HG02885 (cell line): Measurements from ENCODE around the gene DAB2IP.

ENCODE experiments used
- ATAC-seq: cut with Tn5 transposase; IDR thresholded peaks from one replicate; pipeline ENCODE4 v1.9.1; 2021; ENCODE audit warnings: mild to moderate bottlenecking; ENCODE audit not compliant: unreplicated experiment, poor library complexity

DAB2IP gene

DNA sequence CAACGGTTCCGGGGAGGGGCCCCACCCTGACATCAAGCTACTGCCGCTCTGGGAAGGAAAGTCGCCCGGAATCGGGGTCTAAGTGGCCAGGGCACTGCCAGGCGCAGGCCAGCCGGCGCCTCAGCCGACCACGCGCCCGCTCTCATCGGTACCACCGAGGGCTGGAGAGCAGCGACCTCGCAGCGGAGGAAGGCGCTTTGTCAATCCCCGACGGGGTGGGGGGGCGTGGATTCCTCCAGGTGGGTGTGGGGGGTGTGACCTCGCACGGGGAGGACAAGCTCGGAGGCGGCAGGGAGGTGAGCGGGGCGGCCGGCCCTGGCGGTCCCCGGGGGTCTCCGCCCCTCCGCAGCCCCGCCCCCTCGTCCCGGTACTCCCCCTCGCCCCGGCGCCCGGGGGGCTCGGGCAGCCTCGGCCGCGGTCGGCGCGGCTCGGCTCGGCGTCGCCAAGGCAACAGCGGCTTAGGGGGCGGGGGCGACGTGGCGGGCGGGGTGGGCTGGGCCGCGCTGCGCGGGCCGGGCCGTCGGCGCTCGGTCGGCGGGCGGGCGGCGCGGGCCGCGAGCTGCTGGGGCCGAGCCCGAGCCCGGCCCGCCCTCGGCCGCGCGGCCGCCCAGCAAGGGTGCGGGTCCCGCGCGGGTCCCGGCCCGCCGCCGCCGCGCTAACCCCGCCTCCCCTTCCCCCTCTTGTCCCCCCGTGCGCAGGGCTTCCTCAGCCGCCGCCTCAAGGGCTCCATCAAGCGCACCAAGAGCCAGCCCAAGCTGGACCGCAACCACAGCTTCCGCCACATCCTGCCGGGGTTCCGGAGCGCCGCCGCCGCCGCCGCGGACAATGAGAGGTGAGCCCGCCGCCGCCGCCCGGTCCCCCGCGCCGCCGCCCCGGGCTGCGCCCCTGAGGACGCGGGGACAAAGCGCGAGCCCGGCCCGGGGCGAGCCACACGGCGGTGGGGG is 47.5 kb downstream of the DAB2IP start:
- peak; percentile 75 for ATAC-seq

DNA sequence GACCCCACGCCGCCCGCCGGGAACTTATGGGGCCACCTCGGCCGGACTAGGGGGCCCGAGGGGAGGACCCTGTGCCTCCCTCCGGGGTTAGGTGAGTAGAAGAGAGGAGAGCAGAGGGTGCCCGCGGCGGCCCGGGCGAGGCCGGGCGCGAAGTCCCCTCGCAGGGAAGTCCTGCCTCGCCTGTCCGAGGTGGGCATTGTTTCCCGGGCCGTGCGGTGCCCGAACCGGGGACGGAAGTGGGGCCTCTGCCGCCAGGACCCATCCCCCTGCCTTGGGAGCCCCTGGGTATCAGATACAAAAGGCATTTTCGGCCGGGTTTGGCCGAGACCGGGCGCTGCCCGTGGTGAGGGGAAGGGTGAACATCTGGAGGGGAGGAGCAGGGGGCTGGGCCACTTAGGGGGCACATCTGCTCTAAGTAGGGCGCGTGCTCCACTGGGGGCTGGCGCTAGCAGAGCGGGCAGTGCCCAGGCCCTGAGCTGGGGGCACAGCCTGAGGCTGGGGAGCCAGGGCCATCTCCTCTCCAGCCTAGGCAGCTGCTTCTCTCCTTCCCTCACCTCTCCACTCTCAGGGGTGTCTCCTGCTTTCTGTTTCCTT is 48.2 kb downstream of the DAB2IP start:
- peak; percentile 24 for ATAC-seq

DNA sequence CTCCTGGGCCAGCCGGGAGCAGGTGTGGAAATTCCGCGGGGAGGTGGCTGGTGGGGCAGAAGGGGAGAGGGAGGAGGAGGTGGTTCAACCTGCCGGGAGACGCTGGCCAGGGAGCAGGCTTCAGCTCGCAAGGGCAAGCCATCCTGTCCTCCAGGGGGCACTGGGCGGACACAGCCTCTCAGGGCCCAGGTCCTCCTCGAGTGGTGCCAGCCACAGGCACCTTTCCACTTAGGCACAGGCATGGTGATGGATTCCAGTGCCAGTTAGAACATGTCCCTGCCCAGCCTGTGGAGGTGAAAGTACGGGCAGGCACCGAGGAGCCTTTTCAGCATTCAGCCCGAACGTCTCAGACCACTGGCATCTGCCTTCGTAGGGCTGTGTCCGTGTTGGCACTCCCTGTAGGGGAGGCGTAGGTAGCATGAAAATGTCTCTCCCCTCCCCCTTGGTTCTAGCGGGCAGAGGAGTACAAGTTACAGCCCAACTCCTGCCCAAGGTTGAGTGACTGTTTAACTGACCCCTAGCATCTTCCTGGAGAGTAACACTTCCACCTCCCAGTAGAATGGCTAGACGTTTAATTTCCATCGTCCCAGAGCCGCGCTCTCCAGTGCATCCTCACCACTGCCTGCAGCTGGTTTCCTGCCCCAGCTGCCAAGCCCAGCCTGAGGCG is 48.9 kb downstream of the DAB2IP start:
- no peak for ATAC-seq

DNA sequence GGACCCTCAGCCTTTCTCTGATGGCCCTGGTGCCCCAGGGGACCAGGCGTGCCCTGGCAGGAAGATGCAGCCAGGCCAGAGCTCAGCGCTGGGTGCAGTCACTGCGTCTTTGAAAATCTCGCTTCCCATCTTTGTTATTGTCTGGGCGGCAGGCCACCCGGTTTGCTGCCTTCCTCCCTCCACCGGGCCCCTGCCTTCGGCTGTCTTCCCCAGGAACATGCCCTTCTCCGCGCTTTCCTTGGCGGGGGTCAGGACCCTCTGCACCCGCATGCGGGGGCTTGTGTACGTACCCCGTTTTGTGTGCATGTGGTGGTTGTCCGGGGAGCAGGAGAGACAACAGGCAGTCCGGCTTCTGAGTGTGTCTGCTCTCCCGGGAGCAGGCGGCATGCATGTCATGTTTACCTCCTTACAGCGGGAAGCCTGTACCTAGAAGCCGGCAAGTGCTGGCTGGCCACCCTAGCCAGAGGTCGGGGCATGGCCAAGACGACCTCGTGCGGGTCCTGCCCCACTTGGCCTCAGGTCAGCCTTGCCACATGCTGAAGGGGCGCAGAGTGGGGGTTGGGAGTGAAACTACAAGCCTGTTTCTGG is 49.5 kb downstream of the DAB2IP start:
- ATAC-seq, result no peak

DNA sequence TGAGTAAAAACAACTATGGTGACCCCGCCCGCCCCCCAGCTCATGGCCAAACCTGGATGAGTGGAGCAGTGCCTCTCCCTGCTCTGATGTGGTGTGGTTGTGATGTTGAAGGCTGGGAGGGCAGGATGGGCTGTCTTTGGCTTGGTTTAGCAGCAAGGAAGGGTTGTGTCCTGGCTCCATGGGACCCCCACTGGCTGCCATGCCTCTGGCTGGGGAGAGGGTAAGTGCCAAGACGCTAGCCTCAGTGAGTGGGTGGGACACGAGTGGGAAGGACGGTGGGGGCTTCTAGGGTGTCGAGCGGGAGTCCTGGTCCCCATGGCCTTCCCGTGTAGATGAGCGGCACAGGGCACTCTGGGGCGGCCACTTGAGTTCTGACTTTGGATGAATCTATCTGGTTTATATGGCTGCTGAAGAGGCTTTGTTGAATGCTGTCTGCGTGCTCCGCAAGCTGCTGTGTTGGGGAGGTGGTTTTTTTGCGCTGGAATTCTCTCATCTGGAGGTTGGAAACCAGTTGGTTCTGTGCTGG is 50.4 kb downstream of the DAB2IP start:
- no peak for ATAC-seq

DNA sequence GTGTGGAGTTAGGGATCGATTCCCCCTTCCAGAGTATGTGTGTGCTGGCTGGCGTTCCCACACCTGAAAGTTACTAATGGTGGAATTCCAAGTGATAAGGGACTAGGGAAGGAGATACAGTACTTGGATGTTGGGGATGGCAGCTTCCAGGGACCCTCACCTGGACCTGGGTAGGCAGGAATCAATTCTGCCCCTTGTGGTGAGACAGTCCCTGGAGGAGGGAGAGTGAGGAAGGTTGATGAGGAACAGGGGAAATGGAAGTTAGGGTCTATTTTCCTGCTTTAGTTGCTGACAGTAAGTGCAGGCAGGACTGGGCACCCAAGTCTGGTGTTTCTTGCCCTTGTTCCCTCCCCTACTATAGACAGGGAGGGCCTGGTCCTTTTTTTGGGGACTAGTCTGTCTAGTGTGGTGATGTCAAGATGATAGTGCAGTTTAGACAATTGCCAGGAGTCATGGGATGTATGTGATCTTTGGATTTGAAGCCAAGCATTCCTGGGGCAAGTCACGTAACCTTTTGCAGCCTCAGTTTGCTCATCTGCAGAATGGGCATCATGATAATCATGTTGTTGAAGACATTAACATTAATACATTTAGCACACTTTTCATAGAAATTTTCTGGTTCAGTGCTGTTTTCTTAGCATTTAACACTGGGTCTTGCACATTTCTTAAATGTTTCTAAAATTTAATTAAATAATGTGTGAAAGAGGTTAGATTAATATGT is 51.7 kb downstream of the DAB2IP start:
- no peak for ATAC-seq

DNA sequence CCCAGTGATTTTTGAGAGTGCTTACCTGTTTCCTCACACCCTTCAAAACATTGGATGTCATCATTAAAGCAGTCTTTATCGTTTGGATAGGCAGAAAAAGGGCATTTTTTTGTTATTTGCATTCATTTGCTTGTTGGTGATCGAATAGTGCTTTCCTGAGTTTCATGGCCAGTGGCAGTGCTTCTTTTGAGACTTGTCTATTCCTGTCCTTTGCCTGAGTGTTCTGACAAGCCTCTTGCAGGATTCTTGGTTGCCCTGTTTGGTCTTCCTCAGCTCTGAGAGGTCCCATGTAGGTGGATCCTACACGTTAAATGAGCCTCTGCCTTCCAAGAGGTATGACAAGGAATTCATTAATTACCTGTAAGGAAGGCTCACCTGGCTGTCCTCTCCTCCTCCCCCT is 52.8 kb downstream of the DAB2IP start:
- ATAC-seq, result no peak

DNA sequence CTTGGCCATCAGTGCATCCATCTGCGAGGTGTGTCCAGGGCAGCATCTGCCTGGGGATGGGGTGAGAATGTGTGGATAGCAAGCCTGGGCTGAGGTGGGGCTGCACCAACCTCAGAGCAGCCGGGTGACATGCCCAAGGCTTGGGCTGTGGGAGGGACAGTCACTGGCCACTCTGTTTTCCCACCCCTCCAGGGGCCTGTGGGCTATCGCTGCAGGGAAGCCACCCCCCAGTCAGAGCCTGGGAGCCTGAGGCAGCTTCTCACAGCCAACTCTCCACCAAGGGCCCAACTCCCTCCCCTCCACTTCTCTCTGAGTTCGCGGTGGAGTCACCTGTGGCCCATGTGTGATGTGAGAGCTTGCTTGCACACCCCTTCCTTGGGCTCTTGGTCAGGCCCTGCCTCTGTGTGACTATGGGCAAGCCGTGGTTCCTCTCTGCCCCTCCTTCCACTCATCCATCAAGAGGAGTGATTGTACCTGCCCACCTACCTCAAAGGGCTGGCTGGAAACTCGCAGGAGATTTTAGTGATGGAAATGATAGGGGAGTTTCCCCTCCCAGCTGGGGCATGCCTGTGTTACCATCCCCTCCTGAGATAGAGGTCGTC is 54.8 kb downstream of the DAB2IP start:
- ATAC-seq, result no peak

DNA sequence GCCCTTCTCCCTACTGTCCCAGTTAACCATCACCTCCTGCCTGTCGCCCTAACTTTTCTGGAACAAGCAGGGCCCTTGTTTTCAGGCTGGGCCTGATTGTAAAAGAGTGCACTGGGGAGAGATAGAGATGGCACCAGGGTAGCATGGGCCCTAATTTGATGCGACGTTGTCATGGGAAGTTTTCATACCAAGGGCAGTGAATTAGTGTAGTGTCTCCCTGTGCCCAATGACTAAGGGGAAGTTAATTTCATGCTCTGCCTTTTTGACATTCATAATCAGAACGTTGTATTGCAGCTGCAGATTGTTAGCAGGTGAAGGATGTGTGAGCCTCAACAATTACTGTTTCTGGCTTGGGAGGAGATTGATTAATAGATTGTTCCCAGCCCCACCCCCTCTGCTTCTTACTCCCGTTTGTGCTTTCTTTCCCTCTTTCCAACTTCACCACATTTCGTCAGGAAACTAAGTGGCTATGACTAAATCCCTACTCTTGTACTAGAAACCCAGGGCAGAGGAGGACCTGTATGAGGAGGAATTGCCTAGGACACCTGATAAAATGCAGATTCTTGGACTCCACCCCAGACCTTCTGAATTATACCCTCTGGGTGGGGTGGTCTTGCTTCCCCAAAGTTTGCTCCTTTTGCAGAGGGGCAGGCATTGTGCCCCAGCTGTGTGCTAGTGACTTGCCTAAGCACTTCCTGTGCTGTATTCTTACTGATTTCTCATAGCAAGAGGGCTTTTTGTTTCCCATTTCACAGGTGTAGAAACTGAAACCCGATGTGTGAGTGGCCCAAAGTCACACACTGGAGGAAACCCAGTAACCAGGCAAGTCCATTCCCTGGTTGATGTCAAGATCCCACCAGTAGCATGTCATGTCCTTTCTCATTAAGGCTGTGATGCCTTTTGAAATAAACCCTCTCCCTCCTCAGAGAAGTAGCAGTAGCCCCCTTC is 56.3 kb downstream of the DAB2IP start:
- peak; percentile 95 for ATAC-seq

DNA sequence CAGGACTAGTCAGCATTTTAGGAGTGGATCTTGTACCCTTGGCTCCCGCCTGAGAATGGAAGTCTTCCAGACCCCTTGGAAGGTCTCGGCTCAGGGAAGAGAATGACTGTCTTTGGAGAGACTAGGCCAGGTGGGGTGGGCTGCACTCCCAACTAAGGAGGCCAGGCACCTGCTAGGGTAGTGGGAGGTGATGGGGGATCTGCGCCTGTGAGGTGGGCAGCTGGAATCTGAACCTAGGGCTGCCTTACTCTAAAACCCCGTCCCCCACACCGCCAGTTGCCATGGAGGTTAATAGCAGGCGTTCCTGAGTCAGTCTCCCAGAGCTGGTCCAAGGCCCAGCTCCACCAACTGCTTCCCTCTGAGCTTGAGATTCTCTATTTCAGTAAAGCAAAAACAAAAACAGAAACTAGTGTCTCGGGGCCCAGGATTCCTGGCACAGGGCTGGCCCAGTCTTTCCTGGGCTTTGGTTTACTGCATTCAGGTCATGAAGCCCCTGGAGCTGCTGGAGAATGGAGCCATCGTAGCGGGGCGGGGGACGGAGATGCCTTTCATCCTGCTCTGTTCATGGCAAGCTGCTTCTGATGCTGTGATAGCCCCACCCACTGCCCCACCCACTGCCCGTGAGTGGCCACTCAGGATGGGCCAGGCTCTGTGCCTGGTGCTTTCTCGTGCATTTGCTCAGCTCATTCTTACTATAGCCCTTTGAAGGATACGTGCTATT is 57.5 kb downstream of the DAB2IP start:
- ATAC-seq, result no peak

DNA sequence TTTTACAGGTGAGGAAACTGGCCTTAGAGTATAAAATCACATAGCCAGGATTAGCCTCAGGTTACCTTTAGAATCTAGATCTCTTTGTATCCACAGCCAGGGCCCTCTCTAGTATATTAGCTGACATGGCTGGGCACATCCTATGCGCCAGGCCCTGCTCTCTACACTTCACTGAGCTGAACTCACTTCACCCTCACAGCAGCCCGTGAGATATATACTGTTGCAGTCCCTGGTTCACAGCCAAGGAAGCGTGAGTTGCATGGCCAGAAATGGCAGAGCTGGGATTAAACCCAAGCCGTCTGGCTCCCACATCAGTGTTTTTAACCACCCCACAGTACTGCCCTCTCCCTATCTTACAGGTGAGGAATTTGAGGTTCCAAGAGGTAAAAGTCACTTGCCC is 58.4 kb downstream of the DAB2IP start:
- no peak for ATAC-seq

DNA sequence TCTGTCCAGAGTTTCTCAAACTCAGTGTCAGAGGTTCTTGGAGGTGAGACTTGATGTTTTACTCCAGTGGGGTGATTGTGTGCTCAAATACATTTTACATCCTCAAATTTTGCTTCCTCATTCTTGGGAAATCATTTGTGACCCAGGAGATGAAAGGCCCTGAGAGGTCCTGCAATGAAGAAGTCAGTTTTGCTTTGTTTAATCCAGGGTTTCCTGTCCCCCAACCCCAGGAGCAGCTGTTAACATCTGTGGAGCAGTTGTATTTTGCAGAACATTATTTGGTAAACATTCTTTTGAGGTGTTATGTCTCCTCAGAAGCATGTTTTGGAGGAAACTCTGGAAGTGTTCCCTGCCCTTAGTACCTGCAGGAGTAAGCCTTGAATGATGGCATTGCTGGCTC is 59.8 kb downstream of the DAB2IP start:
- no peak for ATAC-seq

DNA sequence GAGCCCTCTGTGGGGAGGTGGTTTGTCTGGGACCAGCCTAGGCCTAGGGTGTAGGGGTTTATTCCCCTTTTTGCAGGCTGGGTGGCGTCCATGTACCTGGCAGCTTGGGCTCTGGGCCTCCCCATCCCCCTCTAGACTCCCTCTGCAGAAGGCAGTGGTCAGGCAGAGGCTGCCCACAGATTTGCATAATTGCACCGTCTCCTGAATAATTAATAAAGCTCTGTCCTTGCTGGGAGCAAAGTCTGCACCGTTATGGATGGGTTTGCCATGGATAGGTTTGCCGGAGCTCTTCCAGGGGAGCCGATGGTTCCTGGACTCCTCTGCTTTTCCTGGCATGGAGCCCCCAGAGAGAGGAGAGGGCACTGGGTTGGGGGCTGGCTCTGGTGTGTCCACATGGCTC is 60.4 kb downstream of the DAB2IP start:
- no peak for ATAC-seq

DNA sequence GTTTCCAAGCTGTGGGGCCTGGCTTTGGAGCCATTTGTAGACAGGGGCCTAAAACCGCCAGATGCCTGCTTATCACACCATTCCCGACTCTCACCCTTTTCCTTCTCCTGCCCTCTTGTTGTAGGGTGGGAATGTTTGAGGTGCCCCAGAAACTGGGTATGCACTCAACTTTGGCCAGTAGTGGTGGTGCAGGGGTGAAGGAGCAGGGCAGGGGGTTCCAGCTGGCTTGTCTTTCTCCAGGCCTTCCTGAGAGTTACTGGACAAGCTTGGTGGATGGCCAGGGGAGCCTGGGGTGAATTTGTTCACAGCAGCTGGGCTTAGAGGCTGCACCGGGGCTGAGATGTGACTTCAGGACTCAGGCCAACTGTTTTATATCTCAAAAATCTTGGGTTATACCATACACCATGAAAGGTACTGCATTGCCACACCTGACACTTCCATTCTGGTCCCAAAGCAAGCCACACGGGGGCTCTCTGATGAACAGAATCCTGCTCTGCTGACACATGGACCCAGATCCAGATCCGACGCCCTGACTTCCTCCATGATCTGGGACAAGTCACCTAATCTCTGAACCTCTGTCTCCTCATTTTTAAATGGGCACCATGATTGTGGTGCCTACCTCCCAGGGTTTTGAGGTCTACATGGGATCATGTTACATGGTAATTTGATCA is 62.1 kb downstream of the DAB2IP start:
- no peak for ATAC-seq

DNA sequence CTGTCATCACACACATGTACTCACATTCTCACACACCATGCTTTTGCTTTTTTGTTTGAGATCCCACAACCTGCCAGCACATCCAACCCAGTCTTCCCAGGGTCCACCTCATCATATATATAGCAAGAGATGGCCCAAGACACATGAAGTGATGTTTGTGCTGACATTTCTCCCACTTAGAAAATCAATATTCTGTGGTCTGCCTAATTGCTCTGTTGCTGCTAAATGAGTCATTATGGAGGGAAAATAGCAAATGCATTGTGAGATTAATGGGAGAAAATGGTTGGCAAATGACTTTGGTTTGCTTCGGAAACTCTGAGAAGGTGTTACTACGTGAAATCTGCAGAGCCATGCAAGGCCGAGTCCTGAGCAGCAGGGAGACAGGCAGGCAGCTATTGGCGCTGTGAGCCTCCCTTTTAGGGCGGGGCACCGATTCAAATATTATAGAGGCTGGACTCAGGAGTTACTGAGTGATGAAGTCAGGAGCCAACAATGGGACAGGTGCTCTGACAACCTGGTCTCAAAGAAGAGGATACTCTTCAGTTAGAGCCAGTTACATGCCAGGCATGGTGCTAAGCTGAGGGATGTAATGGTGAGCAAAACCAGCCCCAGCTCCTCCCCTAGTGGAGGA is 62.8 kb downstream of the DAB2IP start:
- ATAC-seq, result no peak

DNA sequence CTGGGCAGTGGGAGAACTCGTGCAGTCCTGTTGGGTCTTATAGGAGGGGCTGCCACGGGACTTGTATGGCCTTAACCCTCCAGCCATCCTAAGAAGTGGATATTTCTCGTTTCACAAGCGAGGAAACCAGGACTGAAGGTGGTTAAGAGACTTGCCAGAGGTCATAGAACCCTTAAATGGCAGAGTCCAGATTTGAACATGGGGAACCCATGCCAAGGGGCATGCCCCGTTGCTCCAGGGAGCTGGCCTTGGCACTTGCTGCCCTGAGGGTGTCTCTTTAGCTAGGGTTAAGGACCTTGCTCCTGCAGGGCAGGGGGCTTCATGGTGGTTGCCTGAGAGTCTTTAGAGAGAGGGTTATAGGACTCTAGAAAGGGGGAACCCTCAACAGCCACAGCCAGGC is 63.4 kb downstream of the DAB2IP start:
- ATAC-seq, result no peak
